Lower leg skin (tissue), 3 donors: ENCODE measurements around the gene SCMH1.

Experiments used
- POLR2A ChIP-seq, 2 donors: fragments of 450-650 bp; IDR thresholded peaks; one replicate each; pipeline ENCODE4 v1.6.1; 2016 to 2017; ENCODE audit warnings: antibody characterized with exemption in 2 of 2, mild to moderate bottlenecking in 1 of 2, moderate library complexity in 1 of 2
- TF ChIP-seq, protein P1 (sequence below), 3 donors: fragments of 450-650 bp; IDR thresholded peaks; one replicate each; pipeline ENCODE4 v1.5.1; 2016; ENCODE audit warnings: antibody characterized with exemption in 3 of 3, mild to moderate bottlenecking in 3 of 3, moderate library complexity in 2 of 3

GRCh38 chr1:41174170-41174569, 67.9 kb downstream of the SCMH1 start:
- TF ChIP-seq, protein P1, sequence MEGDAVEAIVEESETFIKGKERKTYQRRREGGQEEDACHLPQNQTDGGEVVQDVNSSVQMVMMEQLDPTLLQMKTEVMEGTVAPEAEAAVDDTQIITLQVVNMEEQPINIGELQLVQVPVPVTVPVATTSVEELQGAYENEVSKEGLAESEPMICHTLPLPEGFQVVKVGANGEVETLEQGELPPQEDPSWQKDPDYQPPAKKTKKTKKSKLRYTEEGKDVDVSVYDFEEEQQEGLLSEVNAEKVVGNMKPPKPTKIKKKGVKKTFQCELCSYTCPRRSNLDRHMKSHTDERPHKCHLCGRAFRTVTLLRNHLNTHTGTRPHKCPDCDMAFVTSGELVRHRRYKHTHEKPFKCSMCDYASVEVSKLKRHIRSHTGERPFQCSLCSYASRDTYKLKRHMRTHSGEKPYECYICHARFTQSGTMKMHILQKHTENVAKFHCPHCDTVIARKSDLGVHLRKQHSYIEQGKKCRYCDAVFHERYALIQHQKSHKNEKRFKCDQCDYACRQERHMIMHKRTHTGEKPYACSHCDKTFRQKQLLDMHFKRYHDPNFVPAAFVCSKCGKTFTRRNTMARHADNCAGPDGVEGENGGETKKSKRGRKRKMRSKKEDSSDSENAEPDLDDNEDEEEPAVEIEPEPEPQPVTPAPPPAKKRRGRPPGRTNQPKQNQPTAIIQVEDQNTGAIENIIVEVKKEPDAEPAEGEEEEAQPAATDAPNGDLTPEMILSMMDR (IDR thresholded peaks at IDR 0.05), result no peak
- no peak for TF ChIP-seq POLR2A (IDR thresholded peaks at IDR 0.05)
